Erythroblast (primary cell): ENCODE data around the gene NCLN.

Experiments used
- GATA1 ChIP-seq: IDR thresholded peaks from 2 replicates; pipeline ENCODE4 v1.6.1; 2011; ENCODE audit warnings: low read depth, mild to moderate bottlenecking, control low read depth, low read length, moderate library complexity
- POLR2A ChIP-seq: IDR thresholded peaks from 2 replicates; pipeline ENCODE4 v1.6.1; 2011; ENCODE audit warnings: mild to moderate bottlenecking, low read length

DNA sequence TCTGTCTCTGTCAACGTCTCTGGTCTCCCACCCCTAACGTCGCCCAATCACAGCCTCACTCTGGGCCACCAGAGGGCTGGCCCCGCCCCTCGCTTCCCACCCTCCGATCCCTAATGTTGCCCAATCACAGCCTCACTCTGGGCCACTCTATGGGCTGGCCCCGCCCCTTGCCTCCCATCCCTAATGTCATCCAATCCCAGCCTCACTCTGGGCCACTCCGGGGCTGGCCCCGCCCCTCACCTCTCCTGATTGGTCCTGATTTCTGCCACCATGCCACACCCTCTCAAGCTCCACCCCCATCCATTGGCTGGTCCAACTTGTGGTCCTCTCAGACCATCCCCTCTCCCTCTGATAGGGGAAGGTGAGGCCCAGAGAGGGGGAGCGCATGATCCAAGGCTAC is 63.7 kb downstream of the NCLN start:
- TF ChIP-seq POLR2A (no peak), GATA1 (no peak)
